Lower leg skin (tissue), 3 donors: ENCODE results near the gene STT3B.

Experiments used
- CTCF ChIP-seq, 3 donors: fragments of 450-650 bp; IDR thresholded peaks; one replicate each; pipeline ENCODE4 v1.5.1; 2016; ENCODE audit warnings: antibody characterized with exemption in 3 of 3, mild to moderate bottlenecking in 3 of 3, moderate library complexity in 2 of 3
- POLR2A ChIP-seq, 2 donors: fragments of 450-650 bp; IDR thresholded peaks; one replicate each; pipeline ENCODE4 v1.6.1; 2016 to 2017; ENCODE audit warnings: antibody characterized with exemption in 2 of 2, mild to moderate bottlenecking in 1 of 2, moderate library complexity in 1 of 2

- TF ChIP-seq POLR2A (IDR thresholded peaks at IDR 0.05) (no peak), CTCF (IDR thresholded peaks at IDR 0.05) (no peak)
Observed at GRCh38 chr3:31577232-31577631, 44.5 kb downstream of the STT3B start.
